Measurements from ENCODE around the gene SPEG. TPM values are rescaled to one million over a fixed set of nuclear protein-coding genes. Genes with fewer than 3 reads are reported as not detected.

SPEG gene
- total and polyA plus RNA-seq, 4 donors: 3.7 to 15.6 (median 9.6) TPM

DNA sequence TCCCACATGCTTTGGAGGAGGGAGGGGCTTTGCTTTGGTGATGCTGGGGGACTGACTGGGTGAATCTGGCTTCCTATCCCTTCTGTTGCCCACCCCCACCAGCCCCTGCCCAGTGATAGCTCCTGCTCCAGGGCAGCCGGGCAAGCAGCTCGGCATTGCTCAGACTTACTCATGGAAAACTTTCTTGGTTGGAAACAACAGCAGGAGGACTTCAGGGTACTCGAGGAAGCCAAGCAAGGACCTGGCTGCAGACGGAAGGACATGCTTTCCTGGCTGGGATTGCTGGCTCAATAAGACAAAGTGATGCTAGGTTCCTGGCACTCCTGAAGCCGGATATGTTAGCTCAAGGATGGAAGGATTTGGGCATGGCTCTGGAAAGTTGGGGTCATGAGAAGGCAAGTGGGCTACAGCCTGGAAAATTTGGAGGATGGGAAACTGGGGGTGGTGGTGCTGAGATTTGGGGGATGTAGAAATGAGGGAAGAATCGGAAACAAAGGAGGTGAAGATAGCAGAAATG lies 3.1 kb downstream of the SPEG start:
- TF ChIP-seq CTCF (IDR thresholded peaks at IDR 0.05; ENCODE audit: control extremely low read depth, extremely low read depth): no peak
- ATAC-seq (ENCODE audit: insufficient read depth, low FRiP score) (no peak), DNase-seq (no peak)
- Histone ChIP-seq H3K4me1 (ENCODE audit: control insufficient read depth in 5 of 5, insufficient read depth in 5 of 5, low read length in 5 of 5) (peaks cover 0 to 39% (median 11%) of the 10 kb centered on the region in 5 donors), H3K9me3 (ENCODE audit: control insufficient read depth in 4 of 4, insufficient read depth in 3 of 4, low read length in 3 of 4) (no peaks in the 10 kb centered on the region), H3K27ac (ENCODE audit: low read depth in 1 of 2, low read length in 1 of 2) (no peak overlapping the region), H3K27me3 (ENCODE audit: control insufficient read depth in 3 of 3, insufficient read depth in 3 of 3, low read length in 2 of 3) (peaks cover 9 to 18% (median 11%) of the 10 kb centered on the region in 3 donors), H3K4me3 (no peak overlapping the region), H3K9ac (ENCODE audit: insufficient read depth in 1 of 2, low read length in 2 of 2) (no peak overlapping the region), H3K36me3 (ENCODE audit: control insufficient read depth in 4 of 4, insufficient read depth in 4 of 4, low read length in 4 of 4) (no peaks in the 10 kb centered on the region)
- 77 to 81% methylated on average over 6 of the region's 6 CpGs for WGBS, 2 donors

GRCh38 chr2:219438453-219438852 lies 3.8 kb downstream of the SPEG start:
- H3K9me3 ChIP-seq (ENCODE audit: control insufficient read depth in 4 of 4, insufficient read depth in 3 of 4, low read length in 3 of 4): no peaks in the 10 kb centered on the region
- peaks cover 9 to 23% (median 11%) of the 10 kb centered on the region in 3 donors for H3K27me3 ChIP-seq (ENCODE audit: control insufficient read depth in 3 of 3, insufficient read depth in 3 of 3, low read length in 2 of 3)

DNA sequence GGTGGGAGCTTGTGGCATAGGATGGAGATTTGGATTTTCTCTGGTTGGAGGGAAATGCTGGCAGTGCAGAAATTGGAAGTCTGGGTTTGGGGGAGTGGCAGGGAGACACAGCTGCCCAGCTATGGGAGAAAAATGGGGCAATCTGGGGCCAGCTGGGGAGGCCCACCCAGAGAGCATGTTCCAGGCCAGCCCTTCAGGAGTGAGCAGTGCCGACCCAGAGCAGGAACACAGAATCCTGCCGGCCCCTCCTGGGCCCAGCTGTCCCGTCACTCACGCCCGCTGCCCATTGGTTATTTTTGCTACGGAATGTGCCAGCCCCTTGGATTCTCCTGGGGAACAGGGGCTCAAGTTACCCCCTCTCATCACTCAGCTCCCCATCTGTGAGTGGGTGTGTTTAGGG lies 4.9 kb downstream of the SPEG start:
- peaks cover 9 to 18% (median 11%) of the 10 kb centered on the region in 3 donors for H3K27me3 ChIP-seq (ENCODE audit: control insufficient read depth in 3 of 3, insufficient read depth in 3 of 3, low read length in 2 of 3)
- H3K4me1 ChIP-seq (ENCODE audit: control insufficient read depth in 5 of 5, insufficient read depth in 5 of 5, low read length in 5 of 5): peaks cover 0 to 47% (median 9%) of the 10 kb centered on the region in 5 donors
- ATAC-seq (ENCODE audit: insufficient read depth, low FRiP score) (no peak), DNase-seq (peak in 2 of 3 donors; percentile 50 to 53)
- no peak overlapping the region for H3K4me3 ChIP-seq
- no peaks in the 10 kb centered on the region for H3K9me3 ChIP-seq (ENCODE audit: control insufficient read depth in 4 of 4, insufficient read depth in 3 of 4, low read length in 3 of 4)
- no peak overlapping the region for H3K9ac ChIP-seq (ENCODE audit: insufficient read depth in 1 of 2, low read length in 2 of 2)
- no peak overlapping the region for H3K27ac ChIP-seq (ENCODE audit: low read depth in 1 of 2, low read length in 1 of 2)
- H3K36me3 ChIP-seq (ENCODE audit: control insufficient read depth in 4 of 4, insufficient read depth in 4 of 4, low read length in 4 of 4): peaks cover 0 to 4% (median 0%) of the 10 kb centered on the region in 4 donors
- no peak for TF ChIP-seq CTCF (IDR thresholded peaks at IDR 0.05; ENCODE audit: control extremely low read depth, extremely low read depth)
- 76 to 85% methylated on average over 6 of the region's 6 CpGs for WGBS, 2 donors

More at GRCh38 chr2:219438453-219438852, 3.8 kb downstream of the SPEG start:
- Histone ChIP-seq H3K9ac (ENCODE audit: insufficient read depth in 1 of 2, low read length in 2 of 2) (no peak overlapping the region), H3K4me1 (ENCODE audit: control insufficient read depth in 5 of 5, insufficient read depth in 5 of 5, low read length in 5 of 5) (peaks cover 0 to 43% (median 11%) of the 10 kb centered on the region in 5 donors), H3K4me3 (no peak overlapping the region), H3K27ac (ENCODE audit: low read depth in 1 of 2, low read length in 1 of 2) (no peak overlapping the region), H3K36me3 (ENCODE audit: control insufficient read depth in 4 of 4, insufficient read depth in 4 of 4, low read length in 4 of 4) (peaks cover 0 to 4% (median 0%) of the 10 kb centered on the region in 4 donors)
- no peak for TF ChIP-seq CTCF (IDR thresholded peaks at IDR 0.05; ENCODE audit: control extremely low read depth, extremely low read depth)
- ATAC-seq (ENCODE audit: insufficient read depth, low FRiP score) (no peak), DNase-seq (no peak)
- WGBS, 2 donors: 83 to 93% methylated on average over 4 of the region's 4 CpGs
